WTC11 (cell line): ENCODE data around the gene ZSWIM6. TPM values are rescaled to one million over a fixed set of nuclear protein-coding genes. Genes with fewer than 3 reads are reported as not detected.

Experiments used
- ATAC-seq: fragments of 200-7000 bp; cut with Tn5 transposase; 2 replicates; pipeline ENCODE4 v1.10.0; 2021; ENCODE audit warnings: mild to moderate bottlenecking, moderate library complexity
- CTCF ChIA-PET: fragments of 300-600 bp; sonication (Branson Sonifier 250); formaldehyde crosslinking; loops from one replicate; lab custom pipeline; 2021; ENCODE audit warnings: antibody characterized with exemption; lab: Charles Lee
- POLR2A ChIA-PET: fragments of 350-600 bp; sonication (Branson Sonifier 250); formaldehyde crosslinking; loops from one replicate; lab custom pipeline; 2021; ENCODE audit warnings: antibody characterized with exemption; lab: Charles Lee
- DNase-seq: peaks from one replicate; pipeline ENCODE4 v3.0.0; 2021; ENCODE audit warnings: low spot score
- H3K27ac Mint-ChIP-seq: 2 replicates; pipeline ENCODE4 v1.8.0; 2021; ENCODE audit warnings: mixed read lengths
- H3K27me3 Mint-ChIP-seq: 2 replicates; pipeline ENCODE4 v1.8.0; 2021; ENCODE audit warnings: low read depth, mild to moderate bottlenecking, moderate library complexity, mixed read lengths
- H3K36me3 Mint-ChIP-seq: 2 replicates; pipeline ENCODE4 v1.8.0; 2021; ENCODE audit warnings: mixed read lengths
- H3K4me1 Mint-ChIP-seq: 2 replicates; pipeline ENCODE4 v1.8.0; 2022; ENCODE audit warnings: mixed read lengths
- H3K4me3 Mint-ChIP-seq: 2 replicates; pipeline ENCODE4 v1.8.0; 2021; ENCODE audit warnings: mild to moderate bottlenecking, moderate library complexity, mixed read lengths
- H3K9me3 Mint-ChIP-seq: 2 replicates; pipeline ENCODE4 v1.8.0; 2021; ENCODE audit warnings: mixed read lengths
- CTCF ChIP-seq: fragments of 200-600 bp; IDR thresholded peaks from 2 replicates; pipeline ENCODE4 v1.8.0; 2022; ENCODE audit warnings: antibody characterized with exemption
- HMGA2 ChIP-seq: fragments of 250-450 bp; sonication (Bioruptor Pico); IDR thresholded peaks from 2 replicates; pipeline ENCODE4 v1.4.0; 2021; ENCODE audit warnings: mild to moderate bottlenecking, moderate library complexity
- JUN ChIP-seq: sonication (generic); formaldehyde crosslinking; IDR thresholded peaks from 2 replicates; pipeline ENCODE4 v1.8.0; 2023; ENCODE audit warnings: mild to moderate bottlenecking, missing genetic modification reagents
- MYBL2 ChIP-seq: sonication (generic); formaldehyde crosslinking; IDR thresholded peaks from 2 replicates; pipeline ENCODE4 v1.8.1; 2023; ENCODE audit warnings: mild to moderate bottlenecking, moderate library complexity, missing genetic modification reagents
- NR3C1 ChIP-seq: sonication (generic); formaldehyde crosslinking; conservative IDR thresholded peaks from 2 replicates; pipeline ENCODE4 v1.8.1; 2023; ENCODE audit warnings: low read depth, mild to moderate bottlenecking, missing genetic modification reagents
- PRRX2 ChIP-seq: fragments of 250-450 bp; sonication (Bioruptor Pico); IDR thresholded peaks from 2 replicates; pipeline ENCODE4 v1.8.0; 2021; ENCODE audit warnings: mild to moderate bottlenecking
- STAT6 ChIP-seq: sonication (generic); formaldehyde crosslinking; conservative IDR thresholded peaks from 2 replicates; pipeline ENCODE4 v1.8.1; 2023; ENCODE audit warnings: mild to moderate bottlenecking, low read depth, missing genetic modification reagents, moderate library complexity
- TCF7 ChIP-seq: sonication (generic); formaldehyde crosslinking; IDR thresholded peaks from 2 replicates; pipeline ENCODE4 v1.8.0; 2022; ENCODE audit warnings: mild to moderate bottlenecking, low read depth, missing genetic modification reagents, moderate library complexity
- ZNF317 ChIP-seq: sonication (generic); formaldehyde crosslinking; IDR thresholded peaks from 2 replicates; pipeline ENCODE4 v1.8.1; 2023; ENCODE audit warnings: low read depth, mild to moderate bottlenecking, moderate library complexity, missing genetic modification reagents, borderline replicate concordance
- ZNF396 ChIP-seq: fragments of 250-450 bp; sonication (Bioruptor Pico); IDR thresholded peaks from 2 replicates; pipeline ENCODE4 v1.8.0; 2021; ENCODE audit warnings: mild to moderate bottlenecking, moderate library complexity, borderline replicate concordance
- ZNF423 ChIP-seq: fragments of 250-450 bp; sonication (Bioruptor Pico); IDR thresholded peaks from 2 replicates; pipeline ENCODE4 v2.1.2; 2022; ENCODE audit warnings: mild to moderate bottlenecking, moderate library complexity
- ZNF425 ChIP-seq: fragments of 250-450 bp; sonication (Bioruptor Pico); conservative IDR thresholded peaks from 2 replicates; pipeline ENCODE4 v1.9.0; 2021; ENCODE audit warnings: mild to moderate bottlenecking
- total RNA-seq: library from RNA; stranded (reverse); gene quantifications from 3 replicates; pipeline ENCODE4 v1.2.3, GENCODE V29; 2021
- TF ChIP-seq, protein P1 (sequence below): sonication (generic); formaldehyde crosslinking; IDR thresholded peaks from 2 replicates; pipeline ENCODE4 v1.8.1; 2023; ENCODE audit warnings: mild to moderate bottlenecking, missing genetic modification reagents
- TF ChIP-seq, protein P2 (sequence below): sonication (generic); formaldehyde crosslinking; IDR thresholded peaks from 2 replicates; pipeline ENCODE4 v1.8.0; 2022; ENCODE audit warnings: mild to moderate bottlenecking, missing genetic modification reagents
- TF ChIP-seq, protein P3 (sequence below): sonication (generic); formaldehyde crosslinking; IDR thresholded peaks from 2 replicates; pipeline ENCODE4 v1.8.1; 2022; ENCODE audit warnings: missing genetic modification reagents, borderline replicate concordance
- TF ChIP-seq, protein P4 (sequence below): sonication (generic); formaldehyde crosslinking; IDR thresholded peaks from 2 replicates; pipeline ENCODE4 v1.8.0; 2022; ENCODE audit warnings: mild to moderate bottlenecking, missing genetic modification reagents

The ZSWIM6 gene
- total RNA-seq, 1 experiment from 2014 or later, result 12.5 TPM

- TF ChIP-seq, protein P1, sequence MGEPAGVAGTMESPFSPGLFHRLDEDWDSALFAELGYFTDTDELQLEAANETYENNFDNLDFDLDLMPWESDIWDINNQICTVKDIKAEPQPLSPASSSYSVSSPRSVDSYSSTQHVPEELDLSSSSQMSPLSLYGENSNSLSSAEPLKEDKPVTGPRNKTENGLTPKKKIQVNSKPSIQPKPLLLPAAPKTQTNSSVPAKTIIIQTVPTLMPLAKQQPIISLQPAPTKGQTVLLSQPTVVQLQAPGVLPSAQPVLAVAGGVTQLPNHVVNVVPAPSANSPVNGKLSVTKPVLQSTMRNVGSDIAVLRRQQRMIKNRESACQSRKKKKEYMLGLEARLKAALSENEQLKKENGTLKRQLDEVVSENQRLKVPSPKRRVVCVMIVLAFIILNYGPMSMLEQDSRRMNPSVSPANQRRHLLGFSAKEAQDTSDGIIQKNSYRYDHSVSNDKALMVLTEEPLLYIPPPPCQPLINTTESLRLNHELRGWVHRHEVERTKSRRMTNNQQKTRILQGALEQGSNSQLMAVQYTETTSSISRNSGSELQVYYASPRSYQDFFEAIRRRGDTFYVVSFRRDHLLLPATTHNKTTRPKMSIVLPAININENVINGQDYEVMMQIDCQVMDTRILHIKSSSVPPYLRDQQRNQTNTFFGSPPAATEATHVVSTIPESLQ (CRISPR knock-in tag), result no peak
- TF ChIP-seq TCF7 (CRISPR knock-in tag), result no peak
- TF ChIP-seq MYBL2 (CRISPR knock-in tag), result no peak
- no peak for TF ChIP-seq NR3C1 (CRISPR knock-in tag)
- TF ChIP-seq JUN (CRISPR knock-in tag), result no peak
- TF ChIP-seq, protein P2, sequence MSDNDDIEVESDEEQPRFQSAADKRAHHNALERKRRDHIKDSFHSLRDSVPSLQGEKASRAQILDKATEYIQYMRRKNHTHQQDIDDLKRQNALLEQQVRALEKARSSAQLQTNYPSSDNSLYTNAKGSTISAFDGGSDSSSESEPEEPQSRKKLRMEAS, result no peak
- no peak for TF ChIP-seq ZNF396
- TF ChIP-seq, protein P3, sequence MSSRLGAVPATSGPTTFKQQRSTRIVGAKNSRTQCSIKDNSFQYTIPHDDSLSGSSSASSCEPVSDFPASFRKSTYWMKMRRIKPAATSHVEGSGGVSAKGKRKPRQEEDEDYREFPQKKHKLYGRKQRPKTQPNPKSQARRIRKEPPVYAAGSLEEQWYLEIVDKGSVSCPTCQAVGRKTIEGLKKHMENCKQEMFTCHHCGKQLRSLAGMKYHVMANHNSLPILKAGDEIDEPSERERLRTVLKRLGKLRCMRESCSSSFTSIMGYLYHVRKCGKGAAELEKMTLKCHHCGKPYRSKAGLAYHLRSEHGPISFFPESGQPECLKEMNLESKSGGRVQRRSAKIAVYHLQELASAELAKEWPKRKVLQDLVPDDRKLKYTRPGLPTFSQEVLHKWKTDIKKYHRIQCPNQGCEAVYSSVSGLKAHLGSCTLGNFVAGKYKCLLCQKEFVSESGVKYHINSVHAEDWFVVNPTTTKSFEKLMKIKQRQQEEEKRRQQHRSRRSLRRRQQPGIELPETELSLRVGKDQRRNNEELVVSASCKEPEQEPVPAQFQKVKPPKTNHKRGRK, result no peak
- TF ChIP-seq ZNF317 (CRISPR knock-in tag), result no peak
Observed at GRCh38 chr5:61479850-61480614, 148.0 kb downstream of the ZSWIM6 start (continued).

DNA sequence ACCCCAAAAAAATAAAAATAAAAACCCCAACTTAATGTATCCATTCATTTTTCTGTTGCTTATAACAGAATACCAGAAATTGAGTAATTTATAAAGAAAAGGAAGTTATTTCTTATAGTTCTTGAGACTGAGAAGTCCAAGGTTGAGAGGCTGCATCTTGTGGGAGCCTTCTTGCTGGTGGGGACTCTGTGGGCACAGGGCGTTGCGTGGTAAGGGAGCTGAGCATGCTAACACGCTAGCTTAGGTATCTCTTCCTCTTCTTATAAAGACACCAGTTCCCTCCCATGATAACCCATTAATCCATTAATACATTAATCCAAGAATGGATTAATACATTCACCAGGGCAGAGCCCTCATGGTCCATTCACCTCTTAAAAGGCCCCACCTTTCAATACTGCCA is 150.9 kb downstream of the ZSWIM6 start:
- ATAC-seq (no peak), DNase-seq (no peak)
- H3K9me3 Mint-ChIP-seq, result no peaks in the 10 kb centered on the region
- ChIA-PET POLR2A (no interaction called here), CTCF (no interaction called here)
- no peak overlapping the region for H3K27ac Mint-ChIP-seq
- no peaks in the 10 kb centered on the region for H3K27me3 Mint-ChIP-seq
- no peaks in the 10 kb centered on the region for H3K36me3 Mint-ChIP-seq
- H3K4me1 Mint-ChIP-seq, result peaks cover 5% of the 10 kb centered on the region
- TF ChIP-seq NR3C1 (CRISPR knock-in tag) (no peak), STAT6 (CRISPR knock-in tag) (no peak), CTCF (no peak), ZNF423 (CRISPR knock-in tag) (no peak), HMGA2 (CRISPR knock-in tag) (no peak), PRRX2 (CRISPR knock-in tag) (no peak), ZNF425 (CRISPR knock-in tag) (no peak)
- TF ChIP-seq, protein P4, sequence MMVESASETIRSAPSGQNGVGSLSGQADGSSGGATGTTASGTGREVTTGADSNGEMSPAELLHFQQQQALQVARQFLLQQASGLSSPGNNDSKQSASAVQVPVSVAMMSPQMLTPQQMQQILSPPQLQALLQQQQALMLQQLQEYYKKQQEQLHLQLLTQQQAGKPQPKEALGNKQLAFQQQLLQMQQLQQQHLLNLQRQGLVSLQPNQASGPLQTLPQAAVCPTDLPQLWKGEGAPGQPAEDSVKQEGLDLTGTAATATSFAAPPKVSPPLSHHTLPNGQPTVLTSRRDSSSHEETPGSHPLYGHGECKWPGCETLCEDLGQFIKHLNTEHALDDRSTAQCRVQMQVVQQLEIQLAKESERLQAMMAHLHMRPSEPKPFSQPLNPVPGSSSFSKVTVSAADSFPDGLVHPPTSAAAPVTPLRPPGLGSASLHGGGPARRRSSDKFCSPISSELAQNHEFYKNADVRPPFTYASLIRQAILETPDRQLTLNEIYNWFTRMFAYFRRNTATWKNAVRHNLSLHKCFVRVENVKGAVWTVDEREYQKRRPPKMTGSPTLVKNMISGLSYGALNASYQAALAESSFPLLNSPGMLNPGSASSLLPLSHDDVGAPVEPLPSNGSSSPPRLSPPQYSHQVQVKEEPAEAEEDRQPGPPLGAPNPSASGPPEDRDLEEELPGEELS (CRISPR knock-in tag), result no peak
- TF ChIP-seq, all 79 proteins: peak for 0
- H3K4me3 Mint-ChIP-seq, result no peak overlapping the region
